ENCODE results near the gene CIRBP.

Gene CIRBP

DNA sequence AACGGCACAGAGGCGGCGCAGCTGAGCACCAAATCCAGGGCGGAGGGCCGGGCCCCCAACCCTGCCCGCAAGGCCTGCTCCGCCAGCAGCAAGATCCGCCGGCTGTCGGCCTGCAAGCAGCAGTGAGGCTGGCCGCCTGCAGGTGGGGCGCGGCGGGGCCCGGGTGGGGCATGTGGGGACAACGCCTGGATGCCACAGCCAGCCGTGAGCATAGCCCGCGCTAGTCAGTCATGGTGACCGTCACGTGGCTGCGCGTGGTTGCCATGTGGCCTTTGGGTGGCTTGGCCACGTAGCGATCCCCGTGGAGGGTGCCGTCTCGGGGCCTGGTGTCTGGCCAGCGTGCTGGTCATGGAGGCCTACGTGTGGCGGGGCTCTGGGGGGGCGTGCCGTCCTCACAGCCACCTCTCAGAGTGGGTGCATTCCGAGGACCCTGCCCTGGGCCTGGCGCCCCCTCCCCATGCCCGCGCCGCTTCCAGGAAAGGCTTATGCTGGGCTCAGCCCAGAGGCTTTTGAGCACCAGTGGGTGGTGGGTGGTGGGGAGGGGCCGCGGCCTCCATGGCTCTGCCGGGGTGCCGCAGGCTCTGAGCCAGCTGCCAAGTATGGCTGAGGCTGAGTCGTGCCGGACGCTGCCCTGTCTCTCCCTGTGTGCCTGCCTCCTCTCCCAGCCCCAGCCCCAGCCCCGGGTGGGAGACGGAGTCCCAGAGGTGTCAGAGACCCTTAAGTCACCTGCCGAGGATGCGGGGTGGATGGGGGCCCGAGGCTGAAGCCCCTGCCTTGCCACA, 42.4 kb upstream of the CIRBP start:
- no peak for TF ChIP-seq JUND (IDR thresholded peaks at IDR 0.05; ENCODE audit: low read depth)
- in situ Hi-C loops (cut with HindIII; ENCODE audit: low pct_unique_long_range_greater_than_20kb, low sequenced_read_pairs), result no loop called here
- no peak for DNase-seq (ENCODE audit: low read depth in 1 of 2, low spot score in 1 of 2)

DNA sequence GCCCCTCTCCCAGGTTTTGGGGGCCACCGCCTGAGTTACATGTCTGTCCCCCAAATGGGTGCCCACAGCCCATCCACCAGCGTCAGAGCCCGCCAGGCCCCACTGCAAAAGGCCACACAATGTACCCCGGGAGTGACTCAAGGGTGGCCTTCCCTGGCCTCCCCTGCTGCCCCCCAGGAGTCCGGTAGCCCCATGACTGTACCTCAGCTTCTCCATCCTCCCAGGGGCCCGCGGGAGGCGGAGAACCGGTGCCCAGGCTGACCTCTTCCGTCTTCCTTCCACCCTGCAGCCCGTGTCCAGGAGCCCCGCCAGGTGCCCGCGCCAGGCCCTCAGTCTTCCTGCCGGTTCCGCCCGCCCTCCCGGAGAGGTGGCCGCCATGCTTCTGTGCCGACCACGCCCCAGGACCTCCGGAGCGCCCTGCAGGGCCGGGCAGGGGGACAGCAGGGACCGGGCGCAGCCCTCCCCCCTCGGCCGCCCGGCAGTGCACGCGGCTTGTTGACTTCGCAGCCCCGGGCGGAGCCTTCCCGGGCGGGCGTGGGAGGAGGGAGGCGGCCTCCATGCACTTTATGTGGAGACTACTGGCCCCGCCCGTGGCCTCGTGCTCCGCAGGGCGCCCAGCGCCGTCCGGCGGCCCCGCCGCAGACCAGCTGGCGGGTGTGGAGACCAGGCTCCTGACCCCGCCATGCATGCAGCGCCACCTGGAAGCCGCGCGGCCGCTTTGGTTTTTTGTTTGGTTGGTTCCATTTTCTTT, 41.7 kb upstream of the CIRBP start:
- in situ Hi-C loops (cut with HindIII; ENCODE audit: low pct_unique_long_range_greater_than_20kb, low sequenced_read_pairs), result no loop called here
- no peak for DNase-seq (ENCODE audit: low read depth in 1 of 2, low spot score in 1 of 2)
- TF ChIP-seq JUND (IDR thresholded peaks at IDR 0.05; ENCODE audit: low read depth), result no peak

- TF ChIP-seq JUND (IDR thresholded peaks at IDR 0.05; ENCODE audit: low read depth), result no peak
- in situ Hi-C loops (cut with HindIII; ENCODE audit: low pct_unique_long_range_greater_than_20kb, low sequenced_read_pairs), result no loop called here
- no peak for DNase-seq (ENCODE audit: low read depth in 1 of 2, low spot score in 1 of 2)
Measured at GRCh38 chr19:1228161-1228957, 40.8 kb upstream of the CIRBP start.

- no peak for DNase-seq (ENCODE audit: low read depth in 1 of 2, low spot score in 1 of 2)
- no peak for TF ChIP-seq JUND (IDR thresholded peaks at IDR 0.05; ENCODE audit: low read depth)
- in situ Hi-C loops (cut with HindIII; ENCODE audit: low pct_unique_long_range_greater_than_20kb, low sequenced_read_pairs), result no loop called here
Measured at GRCh38 chr19:1229056-1229923, 39.8 kb upstream of the CIRBP start.

DNA sequence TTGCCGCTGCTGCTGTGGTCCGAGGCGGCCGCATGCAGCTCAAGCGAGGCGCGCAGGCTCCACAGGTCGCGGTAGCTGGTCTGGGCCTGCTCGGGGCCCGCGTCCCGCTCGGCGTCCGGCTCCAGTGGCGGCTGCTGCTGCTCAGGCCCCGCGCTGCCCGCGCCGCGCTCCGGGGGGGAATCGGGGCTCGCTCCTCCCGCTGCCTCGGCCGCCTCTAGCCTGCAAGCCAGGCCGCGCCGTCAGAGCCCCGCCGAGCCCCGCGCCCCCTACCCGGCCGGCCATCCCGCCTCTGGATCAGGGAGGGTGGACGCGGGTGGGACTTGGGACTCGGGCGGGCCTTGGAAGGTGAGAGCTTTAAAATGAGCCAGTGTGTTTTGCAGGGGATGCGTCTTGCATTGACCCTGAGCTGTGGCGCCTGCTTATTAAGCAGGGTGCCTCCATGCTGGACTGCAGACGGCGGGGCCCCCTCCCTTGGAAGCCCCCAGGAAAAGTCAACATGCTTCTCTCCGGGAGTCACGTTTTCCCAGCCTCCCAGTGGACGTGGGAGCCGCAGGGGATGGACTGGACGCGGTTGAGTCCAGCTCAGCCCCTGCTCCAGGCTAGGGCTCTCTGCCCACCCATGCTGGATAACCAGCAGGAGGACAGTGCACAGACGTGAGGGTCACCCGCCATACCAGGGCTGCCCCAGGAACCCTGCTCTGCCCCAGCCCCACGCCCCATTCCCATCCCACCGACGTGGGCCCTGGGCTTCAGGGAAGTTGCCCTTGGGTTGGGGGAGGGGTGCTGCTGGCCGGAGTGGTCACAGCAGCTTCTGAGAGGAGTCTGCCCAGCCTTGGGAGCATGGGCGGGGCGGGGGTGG, 39.0 kb upstream of the CIRBP start:
- in situ Hi-C loops (cut with HindIII; ENCODE audit: low pct_unique_long_range_greater_than_20kb, low sequenced_read_pairs), result no loop called here
- DNase-seq (ENCODE audit: low read depth in 1 of 2, low spot score in 1 of 2), result no peak
- TF ChIP-seq JUND (IDR thresholded peaks at IDR 0.05; ENCODE audit: low read depth), result no peak

- TF ChIP-seq JUND (IDR thresholded peaks at IDR 0.05; ENCODE audit: low read depth), result no peak
- no peak for DNase-seq (ENCODE audit: low read depth in 1 of 2, low spot score in 1 of 2)
- in situ Hi-C loops (cut with HindIII; ENCODE audit: low pct_unique_long_range_greater_than_20kb, low sequenced_read_pairs), result no loop called here
Measured at GRCh38 chr19:1230783-1231489, 38.2 kb upstream of the CIRBP start.

DNA sequence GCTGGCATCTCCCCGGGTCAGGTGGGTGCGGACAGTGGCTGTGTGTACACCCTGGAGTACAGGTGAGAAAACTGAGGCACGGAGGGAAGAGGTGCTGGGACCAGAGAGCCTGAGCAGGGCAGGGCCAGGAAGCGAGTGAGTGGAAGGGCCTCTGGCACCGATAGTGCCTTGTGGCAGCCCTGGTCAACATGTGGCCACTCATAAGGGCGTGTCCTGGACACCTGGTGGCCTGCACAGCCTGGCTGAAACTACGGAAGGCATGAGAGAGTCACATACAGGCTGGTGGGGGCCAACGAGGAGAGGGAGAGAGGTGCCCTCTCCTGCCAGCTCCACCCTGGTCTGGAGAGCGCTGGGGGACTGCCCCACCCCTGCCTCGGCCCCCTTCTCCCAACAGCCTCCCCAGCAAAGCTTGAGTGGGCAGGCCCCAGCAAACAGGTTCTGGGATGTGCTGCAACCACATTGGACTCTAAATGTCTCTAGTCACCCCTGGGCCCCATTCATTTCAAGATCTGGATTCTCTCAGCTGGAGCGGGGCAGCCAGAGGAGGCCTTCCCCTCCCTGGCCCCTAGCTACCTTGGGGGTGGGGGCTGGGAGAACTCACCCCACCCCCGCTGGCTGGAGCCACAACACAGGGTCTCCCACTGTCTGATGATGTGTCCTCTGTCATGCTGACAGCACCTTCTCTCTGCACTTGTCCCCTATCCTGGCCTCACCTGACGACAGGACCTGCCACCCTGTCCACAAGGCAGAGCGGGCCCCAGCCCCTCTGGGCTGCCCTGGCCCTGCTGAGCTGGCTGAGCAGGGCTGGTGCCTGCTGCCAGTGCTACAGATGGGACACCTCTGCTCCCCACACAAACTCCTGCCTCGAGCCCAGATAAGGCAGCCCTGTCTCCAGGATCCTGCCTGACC, 37.1 kb upstream of the CIRBP start:
- in situ Hi-C loops (cut with HindIII; ENCODE audit: low pct_unique_long_range_greater_than_20kb, low sequenced_read_pairs), result no loop called here
- no peak for TF ChIP-seq JUND (IDR thresholded peaks at IDR 0.05; ENCODE audit: low read depth)
- no peak for DNase-seq (ENCODE audit: low read depth in 1 of 2, low spot score in 1 of 2)

DNA sequence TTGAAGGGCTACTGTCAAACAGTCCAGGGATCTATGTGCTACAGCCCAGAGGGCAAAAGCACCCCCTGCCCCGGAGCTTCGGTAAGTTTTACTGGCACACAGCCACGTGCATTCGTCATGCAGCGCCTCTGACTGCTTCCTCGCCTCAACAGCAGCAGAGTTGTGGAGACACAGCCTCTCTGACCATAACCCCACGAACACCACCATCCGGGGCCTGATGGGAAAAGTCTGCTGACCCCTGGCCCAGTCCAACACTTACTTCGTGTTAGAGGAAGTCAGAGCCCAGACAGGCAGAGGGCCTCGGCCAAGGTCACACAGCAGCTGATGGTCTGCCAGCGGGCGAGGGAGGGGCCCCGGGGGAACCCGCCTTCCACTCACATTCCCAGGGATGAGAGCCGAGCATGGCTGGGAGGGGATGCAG, 36.5 kb upstream of the CIRBP start:
- DNase-seq (ENCODE audit: low read depth in 1 of 2, low spot score in 1 of 2), result no peak
- in situ Hi-C loops (cut with HindIII; ENCODE audit: low pct_unique_long_range_greater_than_20kb, low sequenced_read_pairs), result no loop called here
- no peak for TF ChIP-seq JUND (IDR thresholded peaks at IDR 0.05; ENCODE audit: low read depth)

- no peak for DNase-seq (ENCODE audit: low read depth in 1 of 2, low spot score in 1 of 2)
- in situ Hi-C loops (cut with HindIII; ENCODE audit: low pct_unique_long_range_greater_than_20kb, low sequenced_read_pairs), result no loop called here
- TF ChIP-seq JUND (IDR thresholded peaks at IDR 0.05; ENCODE audit: low read depth), result no peak
Measured at GRCh38 chr19:1233115-1233667, 35.9 kb upstream of the CIRBP start.
